HG02588 (cell line): ENCODE data around the gene EPS15.
"Not testable (repeated sequence)": the region's sequence is repeated elsewhere in the genome, so short reads cannot be mapped to it uniquely, and the experiment has no call there.

Experiments
- ATAC-seq: cut with Tn5 transposase; IDR thresholded peaks from one replicate; pipeline ENCODE4 v1.9.1; 2021; ENCODE audit warnings: mild to moderate bottlenecking, moderate library complexity; ENCODE audit not compliant: unreplicated experiment

EPS15 gene

DNA sequence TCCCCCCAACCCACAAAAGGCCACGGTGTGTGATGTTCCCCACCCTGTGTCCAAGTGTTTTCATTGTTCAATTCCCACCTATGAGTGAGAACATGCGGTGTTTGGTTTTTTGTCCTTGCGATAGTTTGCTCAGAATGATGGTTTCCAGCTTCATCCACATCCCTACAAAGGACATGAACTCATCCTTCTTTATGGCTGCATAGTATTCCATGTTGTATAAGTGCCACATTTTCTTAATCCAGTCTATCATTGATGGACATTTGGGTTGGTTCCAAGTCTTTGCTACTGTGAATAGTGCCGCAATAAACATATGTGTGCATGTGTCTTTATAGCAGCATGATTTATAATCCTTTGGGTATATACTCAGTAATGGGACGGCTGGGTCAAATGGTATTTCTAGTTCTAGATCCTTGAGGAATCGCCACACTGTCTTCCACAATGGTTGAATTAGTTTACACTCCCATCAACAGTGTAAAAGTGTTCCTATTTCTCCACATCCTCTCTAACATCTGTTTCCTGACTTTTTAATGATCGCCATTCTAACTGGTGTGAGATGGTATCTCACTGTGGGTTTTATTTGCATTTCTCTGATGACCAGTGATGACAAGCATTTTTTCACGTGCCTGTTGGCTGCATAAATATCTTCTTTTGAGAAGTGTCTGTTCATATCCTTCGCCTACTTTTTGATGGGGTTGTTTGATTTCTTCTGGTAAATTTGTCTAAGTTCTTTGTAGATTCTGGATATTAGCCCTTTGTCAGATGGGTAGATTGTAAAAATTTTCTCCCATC is 44.0 kb downstream of the EPS15 start:
- ATAC-seq, result not testable (repeated sequence)

DNA sequence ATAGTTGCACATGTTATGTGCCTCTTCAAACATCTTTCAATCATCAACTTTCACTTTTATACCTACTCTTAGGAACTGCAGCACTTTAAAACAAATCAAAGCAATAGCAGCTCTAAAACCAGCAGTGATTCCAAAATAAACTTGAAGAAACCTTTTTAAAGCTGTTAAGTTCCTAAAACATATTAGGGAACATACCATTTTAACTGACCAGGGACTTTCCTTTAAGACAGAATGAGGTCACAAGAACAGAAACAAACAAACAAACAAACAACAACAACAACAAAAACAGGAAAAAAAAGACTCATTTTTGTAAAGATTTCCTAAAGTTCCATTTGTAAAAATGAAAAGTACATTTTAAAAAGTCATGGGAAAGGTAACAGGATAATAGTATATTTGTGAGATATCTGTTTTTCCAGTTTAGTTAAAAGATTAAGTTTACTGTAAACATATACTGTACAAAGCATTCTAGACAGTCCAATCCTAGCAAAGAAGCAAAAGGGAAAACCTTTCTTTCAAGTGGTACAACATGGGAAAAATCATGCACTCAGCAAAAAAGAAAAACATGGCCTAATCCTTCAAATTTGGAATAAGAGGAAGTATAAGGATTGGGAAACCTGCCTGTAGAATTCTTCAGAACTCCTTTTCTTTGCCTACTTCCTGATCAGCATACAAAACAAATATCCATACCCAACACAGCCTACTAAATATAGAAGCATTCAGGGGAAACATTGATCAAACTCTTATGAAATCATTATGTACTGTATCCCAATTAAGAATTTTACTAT is 45.5 kb downstream of the EPS15 start:
- ATAC-seq, result no peak

GRCh38 chr1:51472359-51472758 is 46.7 kb downstream of the EPS15 start:
- ATAC-seq, result no peak

DNA sequence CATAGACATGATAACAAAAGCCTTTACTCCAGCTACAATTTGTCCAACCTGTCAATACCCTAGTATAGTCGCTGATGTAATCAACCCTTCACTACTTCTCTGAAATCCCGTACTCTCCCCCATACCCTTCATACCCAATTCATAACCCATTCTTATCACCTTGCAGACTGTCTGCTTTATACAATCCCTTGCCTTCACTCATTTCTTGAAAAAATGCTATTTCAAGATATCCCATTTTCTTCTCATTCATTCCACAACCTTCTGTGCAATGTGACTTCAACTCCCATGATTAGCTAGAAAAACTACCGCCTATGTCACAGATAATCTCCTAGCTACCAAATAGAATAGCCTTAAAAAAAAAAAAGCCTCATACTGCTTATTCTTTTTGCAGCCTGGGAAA is 49.5 kb downstream of the EPS15 start:
- ATAC-seq, result no peak

GRCh38 chr1:51464828-51465227 is 54.2 kb downstream of the EPS15 start:
- ATAC-seq, result no peak

GRCh38 chr1:51463561-51463960 is 55.5 kb downstream of the EPS15 start:
- ATAC-seq, result no peak

DNA sequence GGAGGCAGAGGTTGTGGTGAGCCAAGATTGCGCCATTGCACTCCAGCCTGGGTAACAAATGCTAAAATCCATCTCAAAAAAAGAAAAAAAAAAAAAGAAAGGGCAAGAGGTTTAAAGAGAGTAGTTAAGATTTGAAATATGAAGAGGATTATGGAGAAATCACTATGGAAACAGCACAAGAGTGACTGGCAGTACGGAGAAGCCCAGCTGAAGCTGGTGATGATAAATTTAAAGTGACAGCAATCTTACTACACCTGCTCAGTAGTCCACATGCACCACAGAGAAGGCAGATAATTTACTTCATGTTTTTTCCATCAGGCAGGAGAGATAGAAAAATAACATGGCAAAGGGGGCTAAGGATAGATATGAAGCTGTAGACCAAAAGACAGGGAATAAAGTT is 56.8 kb downstream of the EPS15 start:
- ATAC-seq, result not testable (repeated sequence)

DNA sequence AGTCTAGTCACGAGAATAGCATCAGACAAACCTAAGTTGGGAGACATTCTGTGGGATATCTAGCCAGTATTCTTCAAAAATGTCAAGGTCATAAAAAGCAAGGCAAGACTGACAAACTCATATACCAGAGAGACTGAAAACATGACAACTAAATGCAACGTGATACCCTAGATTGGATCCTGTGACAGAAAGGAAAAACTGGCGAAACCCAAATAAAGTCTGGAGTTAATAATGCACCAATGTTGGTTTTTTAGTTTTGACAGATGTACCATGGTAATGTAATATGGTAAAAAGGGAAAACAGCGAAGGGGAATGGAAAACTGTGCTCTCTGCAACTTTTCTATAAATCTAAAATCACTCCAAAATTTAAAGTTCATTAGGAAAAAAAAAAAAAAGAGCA is 64.5 kb downstream of the EPS15 start:
- ATAC-seq, result no peak

DNA sequence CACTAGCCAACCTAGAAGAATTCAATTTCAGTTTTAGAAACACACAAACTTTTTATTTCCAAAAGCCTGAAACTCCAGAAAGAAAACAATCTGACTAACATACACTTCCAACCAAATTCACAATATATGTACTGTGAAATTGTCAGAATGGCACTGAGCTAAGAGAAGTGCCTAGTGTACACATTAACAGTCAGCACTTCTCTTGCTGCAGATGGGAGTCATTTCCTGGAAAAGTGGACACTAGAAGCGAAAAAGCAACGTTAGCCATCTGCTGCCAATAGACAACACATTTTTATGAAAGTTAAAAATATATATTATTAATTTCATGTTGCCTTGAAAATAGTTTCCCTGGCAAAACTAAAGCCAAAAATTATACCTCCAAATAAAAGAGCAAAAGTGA is 66.1 kb downstream of the EPS15 start:
- ATAC-seq, result no peak

- not testable (repeated sequence) for ATAC-seq
Observed at GRCh38 chr1:51448844-51449454, 70.1 kb downstream of the EPS15 start.

DNA sequence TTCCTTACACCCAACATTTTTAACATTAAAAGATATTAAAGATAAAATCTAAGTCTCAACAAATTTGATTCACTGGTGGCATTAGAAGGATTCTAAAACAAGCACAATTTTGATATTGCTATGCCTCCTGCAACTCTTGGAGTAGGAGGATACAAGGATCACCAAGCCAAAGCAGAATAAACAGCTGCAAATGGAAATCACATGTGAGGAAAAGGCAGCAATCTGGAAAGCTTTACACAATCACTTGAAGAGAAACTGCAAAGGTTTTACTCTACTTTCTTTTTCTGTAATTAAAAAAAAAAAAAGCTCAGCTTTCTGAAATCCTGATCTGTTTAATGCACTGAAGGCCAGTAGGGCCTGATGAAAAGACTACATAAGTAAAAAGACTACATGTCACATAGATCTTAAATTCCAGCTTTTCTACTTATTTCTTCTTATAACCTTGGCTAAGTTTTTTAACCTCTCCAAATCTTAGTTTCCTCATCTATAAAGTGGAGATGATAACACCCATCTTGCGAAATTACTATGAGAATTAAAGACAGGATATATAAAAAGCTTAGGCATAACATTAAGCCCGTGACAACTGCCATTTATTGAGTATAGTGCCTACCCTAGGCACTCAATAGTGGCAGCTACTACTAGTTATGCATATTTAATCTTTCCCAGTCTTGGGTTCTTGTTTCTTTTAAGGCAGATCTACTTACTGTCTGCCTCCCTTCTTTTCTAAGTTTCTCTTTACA is 73.5 kb downstream of the EPS15 start:
- no peak for ATAC-seq

DNA sequence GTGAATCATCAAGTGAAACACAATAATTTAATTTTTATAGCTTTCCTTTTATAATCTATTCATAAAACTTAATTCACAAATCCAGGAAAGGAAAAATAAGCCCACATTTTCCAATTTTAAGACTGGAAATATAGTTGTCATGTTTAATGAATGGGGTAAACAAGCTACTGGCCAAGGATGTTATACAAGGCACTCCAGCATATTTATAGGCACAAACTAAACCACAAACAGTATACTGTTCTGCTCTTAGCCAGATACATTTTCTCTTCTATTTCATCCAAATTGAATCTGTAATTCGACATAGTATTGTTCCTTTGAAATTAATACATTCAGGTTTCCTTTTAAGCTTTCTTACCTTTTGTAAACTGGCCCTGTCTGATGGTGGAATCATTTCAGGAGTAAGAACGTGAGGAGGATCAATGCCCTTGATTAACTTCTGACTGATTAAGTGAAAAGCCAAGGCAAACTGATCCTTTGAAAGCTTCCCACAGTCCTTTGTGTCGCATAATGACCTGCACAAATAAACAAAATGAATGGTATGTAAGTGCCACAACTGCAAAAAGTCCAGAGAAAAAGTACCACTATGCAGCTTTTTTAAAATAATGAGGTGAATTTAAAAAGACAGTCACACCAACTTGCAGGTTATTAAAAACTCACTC is 74.4 kb downstream of the EPS15 start:
- no peak for ATAC-seq

- ATAC-seq, result no peak
Observed at GRCh38 chr1:51444096-51444495, 75.0 kb downstream of the EPS15 start.

DNA sequence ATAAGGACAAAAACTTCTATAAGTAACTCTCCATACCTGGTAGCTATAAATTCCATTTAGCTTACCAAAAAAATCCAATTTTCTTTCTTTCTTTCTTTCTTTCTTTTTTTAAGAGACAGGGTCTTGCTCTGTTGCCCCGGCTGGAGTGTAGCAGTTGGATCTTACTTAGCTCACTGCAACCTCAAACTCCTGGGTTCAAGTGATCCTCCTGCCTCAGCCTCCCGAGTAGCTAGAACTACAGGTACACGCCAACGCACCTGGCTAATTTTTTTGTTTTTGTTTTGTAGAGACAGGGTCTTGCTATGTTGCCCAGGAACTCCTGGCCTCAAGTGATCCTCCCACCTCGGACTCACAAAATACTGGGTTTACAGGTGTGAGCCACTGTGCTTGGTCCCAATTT is 75.5 kb downstream of the EPS15 start:
- no peak for ATAC-seq

- ATAC-seq, result no peak
Observed at GRCh38 chr1:51442616-51443015, 76.5 kb downstream of the EPS15 start.

- ATAC-seq, result no peak
Observed at GRCh38 chr1:51442198-51442597, 76.9 kb downstream of the EPS15 start.

- ATAC-seq, result no peak
Observed at GRCh38 chr1:51439895-51440294, 79.2 kb downstream of the EPS15 start.

DNA sequence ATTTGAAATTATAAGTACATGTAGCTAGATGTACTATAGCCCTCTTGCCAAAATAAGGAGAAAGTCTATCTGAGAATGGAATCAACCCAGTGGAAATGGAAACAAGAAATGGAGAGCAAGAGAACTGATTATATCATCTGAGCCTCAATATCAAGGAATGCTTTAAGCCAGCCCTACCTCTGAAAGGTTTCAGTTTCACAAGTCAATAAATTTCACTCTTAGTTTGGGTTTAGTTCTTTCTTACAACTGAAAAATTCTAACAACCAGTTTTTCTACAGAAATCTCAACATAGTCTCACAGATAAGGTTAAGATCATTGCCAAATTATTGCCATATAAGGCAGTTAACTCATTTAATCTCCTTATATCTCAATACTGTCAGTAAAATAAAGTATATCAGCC is 80.0 kb downstream of the EPS15 start:
- ATAC-seq, result no peak

- ATAC-seq, result not testable (repeated sequence)
Observed at GRCh38 chr1:51437391-51437790, 81.7 kb downstream of the EPS15 start.

DNA sequence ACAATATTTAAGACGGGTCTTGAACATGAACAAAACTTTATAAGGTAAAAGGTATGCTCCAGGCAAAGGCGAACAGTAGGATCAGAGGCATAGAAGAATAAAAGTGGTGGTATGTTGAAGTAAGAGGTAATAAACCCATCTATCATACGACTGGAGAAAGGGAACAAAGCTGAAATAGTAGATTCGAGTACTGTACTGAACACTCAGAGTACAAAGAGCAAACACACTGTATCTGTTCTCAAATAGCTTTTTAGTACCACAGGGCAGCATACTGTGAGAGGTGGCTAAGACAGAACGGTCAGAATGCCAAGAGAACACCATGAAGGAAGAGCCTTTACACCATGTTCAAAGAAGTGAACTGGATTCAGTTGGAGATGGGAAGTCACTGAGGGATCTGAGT is 83.2 kb downstream of the EPS15 start:
- no peak for ATAC-seq
